Measurements from ENCODE around the gene GNB1L. TPM values are rescaled to one million over a fixed set of nuclear protein-coding genes. Genes with fewer than 3 reads are reported as not detected.

GNB1L gene, protein sequence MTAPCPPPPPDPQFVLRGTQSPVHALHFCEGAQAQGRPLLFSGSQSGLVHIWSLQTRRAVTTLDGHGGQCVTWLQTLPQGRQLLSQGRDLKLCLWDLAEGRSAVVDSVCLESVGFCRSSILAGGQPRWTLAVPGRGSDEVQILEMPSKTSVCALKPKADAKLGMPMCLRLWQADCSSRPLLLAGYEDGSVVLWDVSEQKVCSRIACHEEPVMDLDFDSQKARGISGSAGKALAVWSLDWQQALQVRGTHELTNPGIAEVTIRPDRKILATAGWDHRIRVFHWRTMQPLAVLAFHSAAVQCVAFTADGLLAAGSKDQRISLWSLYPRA
- 1 to 10 TPM; 1.8 to 5.1 (median 4.5) TPM for total RNA-seq

GRCh38 chr22:19854778-19855503, at the start of gene GNB1L, which contains the start of gene RTL10:
TSS of gene GNB1L (minus strand) at chr22:19854874. CDS start at chr22:19821355, 33,519 bp downstream.
TSS of gene RTL10 (minus strand) at chr22:19854874. CDS start at chr22:19852261, 2,613 bp downstream.
- peak within 1 kb of the TSS; percentile 73 to 86 (median 73) for H3K4me3 ChIP-seq (replicated peaks in 1 of 3)
- 1% methylated on average over 23 of the region's 81 CpGs; no CpG with 5 or more reads in 1 of the 2 donors for WGBS, 2 donors
- TF ChIP-seq, protein P1, sequence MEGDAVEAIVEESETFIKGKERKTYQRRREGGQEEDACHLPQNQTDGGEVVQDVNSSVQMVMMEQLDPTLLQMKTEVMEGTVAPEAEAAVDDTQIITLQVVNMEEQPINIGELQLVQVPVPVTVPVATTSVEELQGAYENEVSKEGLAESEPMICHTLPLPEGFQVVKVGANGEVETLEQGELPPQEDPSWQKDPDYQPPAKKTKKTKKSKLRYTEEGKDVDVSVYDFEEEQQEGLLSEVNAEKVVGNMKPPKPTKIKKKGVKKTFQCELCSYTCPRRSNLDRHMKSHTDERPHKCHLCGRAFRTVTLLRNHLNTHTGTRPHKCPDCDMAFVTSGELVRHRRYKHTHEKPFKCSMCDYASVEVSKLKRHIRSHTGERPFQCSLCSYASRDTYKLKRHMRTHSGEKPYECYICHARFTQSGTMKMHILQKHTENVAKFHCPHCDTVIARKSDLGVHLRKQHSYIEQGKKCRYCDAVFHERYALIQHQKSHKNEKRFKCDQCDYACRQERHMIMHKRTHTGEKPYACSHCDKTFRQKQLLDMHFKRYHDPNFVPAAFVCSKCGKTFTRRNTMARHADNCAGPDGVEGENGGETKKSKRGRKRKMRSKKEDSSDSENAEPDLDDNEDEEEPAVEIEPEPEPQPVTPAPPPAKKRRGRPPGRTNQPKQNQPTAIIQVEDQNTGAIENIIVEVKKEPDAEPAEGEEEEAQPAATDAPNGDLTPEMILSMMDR (IDR thresholded peaks at IDR 0.05) = peak in 1 of 6 experiments; percentile 28
- peak; percentile 87 to 99 for TF ChIP-seq POLR2A (IDR thresholded peaks at IDR 0.05)
- no peaks in the 10 kb centered on the region for H3K27me3 ChIP-seq
- peak; percentile 97 to 98 for DNase-seq
- peak within 1 kb of the TSS; percentile 97 to 99 (median 98) for H3K27ac ChIP-seq
- H3K4me1 ChIP-seq = peaks cover 48 to 53% of the 10 kb centered on the region in 2 donors
- peaks cover 10 to 14% of the 10 kb centered on the region in 2 donors for H3K36me3 ChIP-seq
- intact Hi-C loops (cut with DNase I) = no loop called here
- no peaks in the 10 kb centered on the region for H3K9me3 ChIP-seq

GRCh38 chr22:19904174-19904856, 49.6 kb upstream of the GNB1L start:
- no peaks in the 10 kb centered on the region for H3K4me1 ChIP-seq
- H3K27ac ChIP-seq = no peak overlapping the region
- H3K4me3 ChIP-seq (replicated peaks in 1 of 3) = no peak overlapping the region
- no peaks in the 10 kb centered on the region for H3K27me3 ChIP-seq
- no peaks in the 10 kb centered on the region for H3K9me3 ChIP-seq
- intact Hi-C loops (cut with DNase I) = no loop called here
- H3K36me3 ChIP-seq = peaks cover 5 to 7% of the 10 kb centered on the region in 2 donors
- no peak for DNase-seq
- WGBS, 2 donors = 84 to 93% methylated on average over 8 to 11 of the region's 16 CpGs
- TF ChIP-seq, protein P1 (IDR thresholded peaks at IDR 0.05) = no peak
- no peak for TF ChIP-seq POLR2A (IDR thresholded peaks at IDR 0.05)

- TF ChIP-seq, protein P1 (IDR thresholded peaks at IDR 0.05) = no peak
- no peak for TF ChIP-seq POLR2A (IDR thresholded peaks at IDR 0.05)
- H3K27ac ChIP-seq = no peak overlapping the region
- no peaks in the 10 kb centered on the region for H3K4me1 ChIP-seq
- no peak for DNase-seq
- no peak overlapping the region for H3K4me3 ChIP-seq (replicated peaks in 1 of 3)
- H3K36me3 ChIP-seq = peaks cover 5 to 10% of the 10 kb centered on the region in 2 donors
- 78 to 80% methylated on average over 12 of the region's 12 CpGs for WGBS, 2 donors
- intact Hi-C loops (cut with DNase I) = no loop called here
- no peaks in the 10 kb centered on the region for H3K9me3 ChIP-seq
- H3K27me3 ChIP-seq = no peaks in the 10 kb centered on the region
Observed at GRCh38 chr22:19903513-19903912, 48.8 kb upstream of the GNB1L start.

GRCh38 chr22:19903031-19903430, 48.4 kb upstream of the GNB1L start:
- H3K27ac ChIP-seq = no peak overlapping the region
- no peaks in the 10 kb centered on the region for H3K9me3 ChIP-seq
- TF ChIP-seq, protein P1 (IDR thresholded peaks at IDR 0.05) = no peak
- TF ChIP-seq POLR2A (IDR thresholded peaks at IDR 0.05) = no peak
- DNase-seq = peak; percentile 69 to 84
- no peaks in the 10 kb centered on the region for H3K27me3 ChIP-seq
- 87 to 89% methylated on average over 6 to 8 of the region's 9 CpGs for WGBS, 2 donors
- intact Hi-C loops (cut with DNase I) = no loop called here
- no peak overlapping the region for H3K4me3 ChIP-seq (replicated peaks in 1 of 3)
- no peaks in the 10 kb centered on the region for H3K4me1 ChIP-seq
- peaks cover 5 to 7% of the 10 kb centered on the region in 2 donors for H3K36me3 ChIP-seq
